ENCODE data around the gene CMSS1. TPM values are rescaled to one million over a fixed set of nuclear protein-coding genes. Genes with fewer than 3 reads are reported as not detected.

Gene CMSS1
- total RNA-seq, 1 experiment from 2014 or later: 86.3 TPM

- TF ChIP-seq SIN3A (IDR thresholded peaks at IDR 0.05; ENCODE audit: borderline replicate concordance, insufficient read depth, low read depth, low read length) (no peak), REST (IDR thresholded peaks at IDR 0.05; ENCODE audit: insufficient read depth in 1 of 2, low read depth in 2 of 2, low read length in 1 of 2) (no peak), POLR2AphosphoS5 (IDR thresholded peaks at IDR 0.05; ENCODE audit: low read depth, low read length) (no peak), TCF7L2 (IDR thresholded peaks at IDR 0.05; ENCODE audit: low read depth, low read length) (no peak), CTCF (IDR thresholded peaks at IDR 0.05) (no peak)
- Histone ChIP-seq H3K36me3 (ENCODE audit: control insufficient read depth, insufficient read depth, low read length) (no peaks in the 10 kb centered on the region), H3K27me3 (ENCODE audit: control insufficient read depth, insufficient read depth, low read length) (no peaks in the 10 kb centered on the region), H3K27ac (ENCODE audit: low read length) (no peak overlapping the region), H3K4me3 (ENCODE audit: low read depth in 2 of 2, low read length in 2 of 2) (no peak overlapping the region), H3K4me1 (ENCODE audit: control insufficient read depth, insufficient read depth, low read length) (no peaks in the 10 kb centered on the region), H3K9me3 (ENCODE audit: control insufficient read depth, insufficient read depth, low read depth, low read length) (no peaks in the 10 kb centered on the region)
- BruUV-seq (replicated peaks): no TSS peak
- ChIA-PET CTCF (interaction anchor here (0.6 to 0.7 kb wide), 4 partner anchors 12 to 397 kb away, joined by 3 to 9 read pairs (median 6); no protein-coding TSS in a partner anchor), POLR2A (no interaction called here)
- DNase-seq (ENCODE audit: low read depth, low spot score): no peak
- in situ Hi-C loops (cut with HindIII; ENCODE audit: low pct_unique_long_range_greater_than_20kb, low sequenced_read_pairs) (no loop called here), intact Hi-C loops (cut with micrococcal nuclease; ENCODE audit: unreplicated experiment) (no loop called here)
- no peak for ATAC-seq
These were observed 368.2 kb downstream of the CMSS1 start for GRCh38 chr3:100185847-100186246.

GRCh38 chr3:100189444-100189964 is 371.8 kb downstream of the CMSS1 start:
- POLR2A ChIA-PET: no interaction called here
- no peaks in the 10 kb centered on the region for H3K9me3 ChIP-seq (ENCODE audit: control insufficient read depth, insufficient read depth, low read depth, low read length)

More at GRCh38 chr3:100189444-100189964, 371.8 kb downstream of the CMSS1 start:
- ATAC-seq: no peak
- CTCF ChIA-PET: no interaction called here
- DNase-seq (ENCODE audit: low read depth, low spot score): no peak
- no peaks in the 10 kb centered on the region for H3K36me3 ChIP-seq (ENCODE audit: control insufficient read depth, insufficient read depth, low read length)
- BruUV-seq (replicated peaks): no TSS peak
- in situ Hi-C loops (cut with HindIII; ENCODE audit: low pct_unique_long_range_greater_than_20kb, low sequenced_read_pairs): no loop called here
- intact Hi-C loops (cut with micrococcal nuclease; ENCODE audit: unreplicated experiment): no loop called here
- TF ChIP-seq TCF7L2 (IDR thresholded peaks at IDR 0.05; ENCODE audit: low read depth, low read length) (no peak), REST (IDR thresholded peaks at IDR 0.05; ENCODE audit: insufficient read depth in 1 of 2, low read depth in 2 of 2, low read length in 1 of 2) (no peak), CTCF (IDR thresholded peaks at IDR 0.05) (no peak), POLR2AphosphoS5 (IDR thresholded peaks at IDR 0.05; ENCODE audit: low read depth, low read length) (no peak), SIN3A (IDR thresholded peaks at IDR 0.05; ENCODE audit: borderline replicate concordance, insufficient read depth, low read depth, low read length) (no peak)
- H3K4me3 ChIP-seq (ENCODE audit: low read depth in 2 of 2, low read length in 2 of 2): no peak overlapping the region
- no peaks in the 10 kb centered on the region for H3K4me1 ChIP-seq (ENCODE audit: control insufficient read depth, insufficient read depth, low read length)
- H3K27ac ChIP-seq (ENCODE audit: low read length): no peak overlapping the region
- no peaks in the 10 kb centered on the region for H3K27me3 ChIP-seq (ENCODE audit: control insufficient read depth, insufficient read depth, low read length)
